NCI-H2227 treated with DMSO at 0.1 percent for 48 hours (cell line): Measurements from ENCODE around the gene ESPN.
"Not testable (repeated sequence)": the region's sequence is repeated elsewhere in the genome, so short reads cannot be mapped to it uniquely, and the experiment has no call there.

Source experiments
- DNase-seq: peaks from one replicate; lab custom pipeline; 2025; lab: John Stamatoyannopoulos, UW

ESPN gene

GRCh38 chr1:6424619-6425593 is at the start of gene ESPN:
Gene ESPN, plus strand, starts transcription at chr1:6424776. Its CDS starts 180 bp downstream, at chr1:6424956.
- peak; percentile 22 for DNase-seq

DNA sequence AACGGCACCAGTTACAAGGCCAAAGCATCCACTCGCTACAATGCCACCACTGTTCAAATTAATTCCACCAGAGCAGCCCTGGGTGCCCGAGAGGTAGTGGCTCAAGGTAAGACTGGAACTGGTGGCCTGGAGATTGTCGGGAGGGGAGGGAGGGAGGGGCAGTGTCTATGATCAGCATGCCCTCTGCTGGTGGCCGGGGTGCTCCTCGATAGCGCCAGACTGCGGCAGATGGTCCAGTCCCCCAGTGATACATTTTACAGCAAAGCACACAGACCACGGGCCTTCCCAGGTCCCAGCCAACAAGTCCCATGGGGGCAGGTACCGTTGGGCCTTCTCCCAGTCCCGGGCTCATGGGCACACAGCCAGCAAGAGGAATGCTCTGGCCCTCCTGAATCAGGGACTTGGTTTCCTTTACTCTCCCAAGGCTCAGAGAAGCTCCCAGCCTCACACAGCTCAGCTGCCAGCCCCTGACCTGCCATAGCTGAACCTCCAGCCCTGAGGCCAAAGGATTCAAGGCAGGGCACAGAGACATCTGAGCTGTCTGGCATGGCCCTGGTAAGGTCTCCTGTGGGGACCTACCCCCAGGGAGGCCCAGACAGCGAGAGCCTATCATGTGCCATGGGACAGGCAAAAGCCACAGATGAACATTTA is 46.4 kb upstream of the ESPN start:
- no peak for DNase-seq

GRCh38 chr1:6380037-6380436 is 44.5 kb upstream of the ESPN start:
- no peak for DNase-seq

GRCh38 chr1:6384135-6384534 is 40.4 kb upstream of the ESPN start:
- no peak for DNase-seq

GRCh38 chr1:6384962-6385361 is 39.6 kb upstream of the ESPN start:
- DNase-seq = no peak

DNA sequence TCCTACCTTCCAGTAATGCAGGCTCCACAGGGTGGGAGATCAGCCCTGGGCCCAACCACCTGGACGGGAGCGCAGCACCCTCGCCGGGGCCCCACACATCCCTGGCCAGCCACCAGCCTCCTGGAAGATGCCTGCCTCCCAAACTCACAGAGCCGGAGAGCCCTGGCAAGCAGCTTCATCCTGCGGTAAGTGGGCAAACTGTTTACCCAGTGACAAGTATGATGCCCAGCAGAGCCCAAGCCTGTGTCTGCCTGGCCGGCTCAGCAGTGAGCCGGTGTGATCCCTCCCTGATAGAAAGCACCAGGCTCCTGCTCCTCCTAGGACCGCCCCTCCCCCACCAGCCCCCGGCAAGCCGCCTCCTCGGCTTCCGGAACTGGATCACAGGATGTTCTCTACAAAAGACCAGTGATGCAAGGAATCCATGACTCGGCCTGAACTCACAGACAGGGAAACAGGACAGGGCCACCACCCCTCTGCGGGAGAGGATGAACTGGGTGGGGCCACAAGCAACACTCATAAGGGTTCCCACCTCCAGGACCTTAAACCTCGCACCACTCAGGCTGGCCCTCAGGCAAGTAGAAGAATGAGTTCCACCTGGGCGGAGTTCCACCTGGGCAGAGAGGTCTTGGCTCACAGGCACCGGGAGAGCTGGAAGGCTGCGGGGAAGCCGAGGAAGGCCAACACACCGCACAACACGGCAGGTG is 38.9 kb upstream of the ESPN start:
- DNase-seq = peak; percentile 37

- no peak for DNase-seq
Observed at GRCh38 chr1:6386371-6386949, 38.1 kb upstream of the ESPN start.

DNA sequence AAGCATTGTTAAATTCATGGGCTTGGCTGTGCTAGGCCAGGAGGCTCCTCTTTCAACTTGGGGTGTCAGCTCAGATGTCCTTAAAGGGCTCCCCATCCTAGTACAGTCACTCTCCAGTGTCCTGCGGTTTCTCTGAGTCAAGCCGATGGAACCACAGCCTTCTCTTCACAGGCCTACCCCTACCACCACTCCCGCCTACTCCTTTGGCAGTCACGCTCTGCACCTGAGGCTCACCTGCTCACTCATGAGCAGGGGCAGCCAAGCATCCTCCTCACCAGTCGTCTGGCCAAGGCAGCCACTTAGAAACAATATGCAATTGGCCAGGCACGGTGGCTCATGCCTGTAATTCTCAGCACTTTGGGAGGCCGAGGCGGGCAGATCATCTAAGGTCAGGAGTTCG is 34.6 kb upstream of the ESPN start:
- DNase-seq = no peak

GRCh38 chr1:6391951-6392808 is 32.4 kb upstream of the ESPN start:
- DNase-seq = no peak

- no peak for DNase-seq
Observed at GRCh38 chr1:6392809-6393399, 31.7 kb upstream of the ESPN start.

DNA sequence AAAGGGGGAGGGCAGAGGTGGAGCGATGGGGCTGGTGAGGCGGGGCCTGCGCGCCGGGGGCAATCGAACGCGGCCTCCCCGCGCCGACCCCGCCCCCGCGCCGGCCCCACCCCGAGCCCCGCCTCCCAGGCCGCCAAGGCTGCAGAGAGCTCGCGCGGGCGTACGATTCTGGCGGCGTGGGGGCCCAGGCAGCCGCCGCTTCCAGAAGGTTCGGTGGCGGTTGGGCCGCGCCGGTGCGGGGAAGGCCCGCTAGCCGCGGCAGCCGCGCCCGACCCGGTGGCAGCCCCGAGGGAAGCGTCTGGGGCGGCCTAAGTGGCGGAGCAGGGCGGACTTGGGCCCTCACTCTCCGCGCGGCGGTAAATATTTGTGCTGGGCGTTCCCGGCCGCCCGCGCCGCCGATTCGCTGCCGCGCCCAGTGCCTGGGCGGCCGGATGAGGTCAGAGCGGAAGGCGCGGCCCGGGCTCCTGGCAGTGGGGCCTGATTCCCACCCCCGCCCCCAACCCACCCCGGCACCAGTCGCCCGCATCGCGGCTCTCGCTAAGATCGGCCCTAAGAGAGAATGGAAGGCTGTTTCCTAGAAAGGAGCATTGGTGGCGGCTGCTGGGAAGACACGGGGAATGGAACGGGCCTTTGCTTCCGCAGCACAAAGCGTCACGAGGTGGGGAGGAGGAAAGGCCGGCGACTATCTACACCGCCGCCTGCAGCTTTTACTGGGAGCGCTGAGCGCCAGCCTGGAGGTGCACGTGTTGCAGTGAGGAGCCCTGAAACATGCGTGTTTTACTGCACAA is 31.0 kb upstream of the ESPN start, which contains the start of gene ACOT7:
Gene ACOT7 (minus strand): TSS at position 368 of the 788 bp plus-strand sequence. CDS start 368 bp downstream, outside the sequence.
- DNase-seq = peak; percentile 88

DNA sequence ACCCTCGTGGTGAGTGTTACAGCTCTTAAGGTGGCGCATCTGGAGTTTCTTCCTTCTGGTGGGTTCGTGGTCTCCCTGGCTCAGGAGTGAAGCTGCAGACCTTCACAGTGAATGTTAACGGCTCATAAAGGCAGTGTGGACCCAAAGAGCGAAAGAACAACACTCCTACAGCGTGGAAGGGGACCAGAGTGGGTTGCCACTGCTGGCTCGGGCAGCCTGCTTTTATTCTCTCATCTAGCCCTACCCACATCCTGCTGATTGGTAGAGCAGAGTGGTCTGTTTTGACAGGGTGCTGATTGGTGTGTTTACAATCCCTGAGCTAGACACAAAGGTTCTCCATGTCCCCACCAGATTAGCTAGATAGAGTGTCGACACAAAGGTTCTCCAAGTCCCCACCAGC is 29.4 kb upstream of the ESPN start:
- DNase-seq = not testable (repeated sequence)

DNA sequence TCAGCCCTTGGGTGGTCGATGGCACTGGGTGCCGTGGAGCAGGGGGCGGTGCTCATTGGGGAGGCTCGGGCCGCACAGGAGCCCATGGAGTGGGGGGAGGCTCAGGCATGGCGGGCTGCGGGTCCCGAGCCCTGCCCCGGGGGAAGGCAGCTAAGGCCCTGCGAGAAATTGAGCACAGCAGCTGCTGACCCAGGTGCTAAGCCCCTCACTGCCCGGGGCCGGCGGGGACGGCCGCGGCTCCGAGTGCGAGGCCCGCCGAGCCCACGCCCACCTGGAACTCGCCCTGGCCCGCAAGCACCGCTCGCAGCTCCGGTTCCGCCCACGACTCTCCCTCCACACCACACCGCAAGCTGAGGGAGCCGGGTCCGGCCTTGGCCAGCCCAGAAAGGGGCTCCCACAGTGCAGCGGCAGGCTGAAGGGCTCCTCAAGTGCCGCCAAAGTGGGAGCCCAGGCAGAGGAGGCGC is 28.8 kb upstream of the ESPN start:
- not testable (repeated sequence) for DNase-seq

DNA sequence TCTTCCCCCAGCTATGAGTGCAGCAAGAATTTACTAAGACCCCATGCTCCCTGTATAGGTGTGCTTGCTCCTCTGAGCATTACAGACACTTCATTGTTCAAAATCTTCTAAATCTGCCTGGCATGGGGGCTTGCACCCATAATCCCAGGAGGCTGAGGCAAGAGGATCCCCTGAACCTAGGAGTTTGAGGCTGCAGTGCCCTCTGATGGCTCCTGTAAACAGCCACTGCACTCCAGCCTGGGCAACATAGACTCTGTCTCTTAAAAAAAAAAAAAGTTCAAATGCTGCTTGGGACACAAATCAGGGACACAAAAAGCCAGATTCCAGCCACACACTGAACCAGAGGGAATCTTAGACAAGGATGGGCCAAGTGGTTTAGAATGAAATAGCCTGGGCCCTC is 27.6 kb upstream of the ESPN start:
- DNase-seq = no peak

GRCh38 chr1:6397844-6398441 is 26.6 kb upstream of the ESPN start:
- no peak for DNase-seq

GRCh38 chr1:6399294-6399693 is 25.3 kb upstream of the ESPN start:
- DNase-seq = no peak

DNA sequence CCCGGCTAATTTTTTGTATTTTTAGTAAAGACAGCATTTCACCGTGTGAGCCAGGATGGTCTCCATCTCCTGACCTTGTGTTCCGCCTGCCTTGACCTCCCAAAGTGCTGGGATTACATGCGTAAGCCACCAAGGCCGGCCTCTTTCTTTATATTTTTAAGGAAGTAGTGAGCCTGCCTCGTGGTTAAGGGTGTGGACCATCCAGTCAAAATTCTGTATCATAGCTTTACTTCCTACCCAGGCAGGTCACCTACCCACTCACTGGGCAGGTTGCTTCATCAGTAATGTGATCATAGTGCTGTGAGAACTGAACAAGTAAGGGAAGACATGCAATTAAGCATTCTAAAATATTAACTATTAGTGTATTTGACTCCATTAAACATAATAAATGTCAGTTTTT is 22.9 kb upstream of the ESPN start:
- no peak for DNase-seq

- DNase-seq = no peak
Observed at GRCh38 chr1:6408023-6408422, 16.6 kb upstream of the ESPN start.

- no peak for DNase-seq
Observed at GRCh38 chr1:6409053-6409452, 15.5 kb upstream of the ESPN start.
